A549 (cell line): ENCODE data around the gene ZHX3.

Source experiments
- CTCF ChIP-seq: fragments of >200 bp; sonication (Bioruptor Twin); formaldehyde crosslinking; IDR thresholded peaks from 3 replicates; pipeline ENCODE4 v1.5.1; 2016
- GATA3 ChIP-seq: IDR thresholded peaks from 2 replicates; pipeline ENCODE4 v1.6.1; 2012; ENCODE audit warnings: borderline replicate concordance
- NFE2L2 ChIP-seq: fragments of 150-350 bp; conservative IDR thresholded peaks from 2 replicates; pipeline ENCODE4 v1.6.1; 2014; ENCODE audit warnings: low read length

- TF ChIP-seq CTCF, result no peak
- no peak for TF ChIP-seq NFE2L2
- TF ChIP-seq GATA3, result no peak
Observed at GRCh38 chr20:41308726-41309413, 8.7 kb downstream of the ZHX3 start.
